ENCODE measurements around the gene DOK4. TPM values are rescaled to one million over a fixed set of nuclear protein-coding genes. Genes with fewer than 3 reads are reported as not detected.

DOK4 gene
- total and polyA plus RNA-seq, 2 experiments from 2014 or later: 11.4 to 29.1 TPM

- Mint-ChIP-seq H3K9me3 (peaks cover 3% of the 10 kb centered on the region; the same call in 2 of the 3 replicates), H3K36me3 (ENCODE audit: low read depth) (peaks cover 30% of the 10 kb centered on the region), H3K27ac (peak overlapping the region; percentile 16; the same call in 1 of the 2 replicates), H3K4me1 (peaks cover 68% of the 10 kb centered on the region), H3K4me3 (peak overlapping the region; percentile 3; the same call in 1 of the 3 replicates), H3K27me3 (ENCODE audit: insufficient read depth, low read depth, poor library complexity) (peaks cover 49% of the 10 kb centered on the region)
- no peaks in the 10 kb centered on the region for H3K9me2 ChIP-seq (ENCODE audit: insufficient read depth)
- DNase-seq (ENCODE audit: low spot score): no peak
- H3K36me3 ChIP-seq (ENCODE audit: insufficient read depth): no peaks in the 10 kb centered on the region
- 0 out of 2 replicates have a peak, but pooled peaks cover 13% of the 10 kb centered on the region for H3F3A ChIP-seq (replicated peaks; ENCODE audit: low read depth)
- H3K27me3 ChIP-seq (ENCODE audit: insufficient read depth): peaks cover 23% of the 10 kb centered on the region
- H3K4me2 ChIP-seq: peak overlapping the region; percentile 69; the same call in 1 of the 2 replicates
- no peak for TF ChIP-seq EZH2 (IDR thresholded peaks at IDR 0.05; ENCODE audit: low read depth, unreplicated experiment)
- TF ChIP-seq NANOG (IDR thresholded peaks at IDR 0.05; ENCODE audit: borderline replicate concordance): no peak
- TF ChIP-seq ETS1 (IDR thresholded peaks at IDR 0.05): no peak
- TF ChIP-seq JUNB (IDR thresholded peaks at IDR 0.05; ENCODE audit: unreplicated experiment): no peak
- no peak for TF ChIP-seq ZNF462 (CRISPR knock-in tag; IDR thresholded peaks at IDR 0.05)
- no peak for TF ChIP-seq CTCF (conservative IDR thresholded peaks at IDR 0.05; ENCODE audit: low read depth in 2 of 2)
- no peak for TF ChIP-seq POLR2AphosphoS5 (IDR thresholded peaks at IDR 0.05; ENCODE audit: low read depth)
- TF ChIP-seq REST (IDR thresholded peaks at IDR 0.05; ENCODE audit: unreplicated experiment): no peak
- no peak for TF ChIP-seq ZNF114 (CRISPR knock-in tag; IDR thresholded peaks at IDR 0.05)
- no peak for TF ChIP-seq ZNF331 (CRISPR knock-in tag; IDR thresholded peaks at IDR 0.05; ENCODE audit: low read depth)
- no peak for TF ChIP-seq CREB1 (CRISPR knock-in tag; IDR thresholded peaks at IDR 0.05; ENCODE audit: low read depth)
- no peak for TF ChIP-seq EZH2phosphoT487 (IDR thresholded peaks at IDR 0.05; ENCODE audit: unreplicated experiment)
- TF ChIP-seq STAT1 (IDR thresholded peaks at IDR 0.05; ENCODE audit: unreplicated experiment): no peak
- peaks cover 15% of the 10 kb centered on the region for H3K79me2 ChIP-seq (replicated peaks; ENCODE audit: insufficient read depth)
- no peak for ATAC-seq
- H3K4me3 ChIP-seq: no peak overlapping the region
- no peak overlapping the region for H3K27ac ChIP-seq (ENCODE audit: low read depth)
- no peak overlapping the region for H2AFZ ChIP-seq
- H4K20me1 ChIP-seq (replicated peaks; ENCODE audit: insufficient read depth): peaks cover 9% of the 10 kb centered on the region; the same call in 1 of the 2 replicates
- H3K4me1 ChIP-seq (ENCODE audit: insufficient read depth): peaks cover 38% of the 10 kb centered on the region
Observed at GRCh38 chr16:57533431-57534336, 47.4 kb upstream of the DOK4 start.
